ENCODE measurements around the gene CHD3.

DNA sequence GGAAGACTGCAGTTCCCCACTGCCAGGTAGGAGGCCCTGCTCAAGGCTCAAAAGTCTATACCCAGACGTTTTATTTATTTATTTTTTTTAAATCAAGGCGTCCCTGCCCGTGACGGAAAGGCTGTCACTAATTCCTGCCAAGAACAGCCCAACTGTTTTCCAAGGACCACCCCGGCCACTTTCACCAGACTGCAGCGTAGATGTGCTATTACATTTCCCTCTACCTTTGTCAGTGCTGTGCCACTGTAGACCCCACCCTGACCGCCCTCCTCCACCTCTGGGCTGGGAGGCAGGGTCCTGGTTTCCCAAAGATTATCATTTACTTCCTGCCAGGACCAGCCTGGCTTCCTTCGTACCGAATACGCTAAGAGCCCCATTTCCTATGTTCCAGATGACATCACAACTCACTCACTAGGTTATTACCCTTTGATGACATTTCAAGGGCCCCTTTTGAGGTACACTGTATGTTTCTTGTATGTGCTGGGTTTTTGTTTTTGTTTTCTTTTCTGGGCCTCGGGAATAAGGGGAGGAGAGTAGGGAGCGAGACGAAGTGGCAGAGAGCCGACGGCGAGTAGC is 33.8 kb downstream of the CHD3 start:
- TF ChIP-seq, protein P1, sequence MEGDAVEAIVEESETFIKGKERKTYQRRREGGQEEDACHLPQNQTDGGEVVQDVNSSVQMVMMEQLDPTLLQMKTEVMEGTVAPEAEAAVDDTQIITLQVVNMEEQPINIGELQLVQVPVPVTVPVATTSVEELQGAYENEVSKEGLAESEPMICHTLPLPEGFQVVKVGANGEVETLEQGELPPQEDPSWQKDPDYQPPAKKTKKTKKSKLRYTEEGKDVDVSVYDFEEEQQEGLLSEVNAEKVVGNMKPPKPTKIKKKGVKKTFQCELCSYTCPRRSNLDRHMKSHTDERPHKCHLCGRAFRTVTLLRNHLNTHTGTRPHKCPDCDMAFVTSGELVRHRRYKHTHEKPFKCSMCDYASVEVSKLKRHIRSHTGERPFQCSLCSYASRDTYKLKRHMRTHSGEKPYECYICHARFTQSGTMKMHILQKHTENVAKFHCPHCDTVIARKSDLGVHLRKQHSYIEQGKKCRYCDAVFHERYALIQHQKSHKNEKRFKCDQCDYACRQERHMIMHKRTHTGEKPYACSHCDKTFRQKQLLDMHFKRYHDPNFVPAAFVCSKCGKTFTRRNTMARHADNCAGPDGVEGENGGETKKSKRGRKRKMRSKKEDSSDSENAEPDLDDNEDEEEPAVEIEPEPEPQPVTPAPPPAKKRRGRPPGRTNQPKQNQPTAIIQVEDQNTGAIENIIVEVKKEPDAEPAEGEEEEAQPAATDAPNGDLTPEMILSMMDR (IDR thresholded peaks at IDR 0.05 in 4 of 5, conservative IDR thresholded peaks at IDR 0.05 in 1 of 5), result no peak
- TF ChIP-seq POLR2A (IDR thresholded peaks at IDR 0.05), result no peak
